GM12878 (cell line): ENCODE results near the gene DIP2C. TPM values are rescaled to one million over a fixed set of nuclear protein-coding genes. Genes with fewer than 3 reads are reported as not detected.

Experiments
- ATAC-seq: fragments of 200-7000 bp; cut with Tn5 transposase; 3 replicates; pipeline ENCODE4 v1.9.1; 2020; ENCODE audit warnings: mild to moderate bottlenecking, moderate library complexity
- BruUV-seq: library from RNA; stranded (reverse); fragments of 400-500 nt; replicated peaks from 2 replicates; lab custom pipeline; 2021; lab: Mats Ljungman, UMichigan
- CTCF ChIA-PET: fragments of 300-600 bp; sonication (Branson Sonifier 250); formaldehyde crosslinking; extraction: SDS; loops from one replicate; lab custom pipeline; 2021; ENCODE audit warnings: inconsistent platforms; lab: Yijun Ruan, JAX
- POLR2A ChIA-PET: fragments of 350-600 bp; formaldehyde crosslinking; extraction: SDS; loops from one replicate; lab custom pipeline; 2021; ENCODE audit warnings: inconsistent platforms; lab: Charles Lee
- RAD21 ChIA-PET: fragments of 300-600 bp; sonication (Branson Sonifier 250); formaldehyde crosslinking; loops from one replicate; lab custom pipeline; 2023; ENCODE audit warnings: antibody characterized with exemption; ENCODE audit not compliant: unreplicated experiment; lab: Charles Lee
- SMC1A ChIA-PET: fragments of 300-600 bp; sonication (Branson Sonifier 250); formaldehyde crosslinking; loops from one replicate; lab custom pipeline; 2023; ENCODE audit not compliant: unreplicated experiment, uncharacterized antibody; lab: Charles Lee
- DNase-seq: peaks from one replicate; pipeline ENCODE4 v3.0.0-alpha.2; 2011; ENCODE audit warnings: low read depth, low spot score
- FAIRE-seq: peaks from 3 replicates; lab custom pipeline; 2011; peaks lifted over from hg19 to GRCh38; lab: Jason Lieb, UNC
- H2AFZ ChIP-seq: 2 replicates; pipeline ENCODE4 v1.6.0; 2011; ENCODE audit warnings: low read depth, low read length, control low read depth; ENCODE audit not compliant: control insufficient read depth
- H3K27ac ChIP-seq: 2 replicates; pipeline ENCODE4 v1.5.1; 2011; ENCODE audit warnings: control low read depth; ENCODE audit not compliant: control insufficient read depth, insufficient read depth
- H3K27me3 ChIP-seq, 2 experiments: replicated peaks in 1 of 2; 2 replicates each; pipeline versions ENCODE4 v1.6.0 to v1.6.1; 2011; ENCODE audit warnings: low read length in 1 of 2; ENCODE audit not compliant: control insufficient read depth in 2 of 2, insufficient read depth in 2 of 2
- H3K36me3 ChIP-seq, 2 experiments: 2 replicates each; pipeline ENCODE4 v1.5.1; 2011; ENCODE audit warnings: low read length in 1 of 2; ENCODE audit not compliant: control insufficient read depth in 2 of 2, insufficient read depth in 2 of 2
- H3K4me1 ChIP-seq: 2 replicates; pipeline ENCODE4 v1.6.1; 2011; ENCODE audit warnings: mild to moderate bottlenecking, low read length, moderate library complexity, mixed read lengths; ENCODE audit not compliant: control insufficient read depth, insufficient read depth
- H3K4me2 ChIP-seq: 2 replicates; pipeline ENCODE4 v1.6.0; 2011; ENCODE audit warnings: control low read depth; ENCODE audit not compliant: control insufficient read depth, insufficient read depth
- H3K4me3 ChIP-seq: fragments of 200-600 bp; sonication (generic); 2 replicates; pipeline ENCODE4 v1.5.1; 2016
- H3K79me2 ChIP-seq: 2 replicates; pipeline ENCODE4 v1.6.0; 2011; ENCODE audit warnings: low read length; ENCODE audit not compliant: control insufficient read depth, insufficient read depth
- H3K9ac ChIP-seq: 2 replicates; pipeline ENCODE4 v1.8.0; 2011; ENCODE audit warnings: low read length, control low read depth, mixed read lengths; ENCODE audit not compliant: control insufficient read depth, insufficient read depth
- H3K9me3 ChIP-seq: replicated peaks from 3 replicates; pipeline ENCODE4 v1.5.1; 2011; ENCODE audit warnings: mild to moderate bottlenecking, low read length; ENCODE audit not compliant: control insufficient read depth, insufficient read depth
- H4K20me1 ChIP-seq: 2 replicates; pipeline ENCODE4 v1.6.0; 2011; ENCODE audit not compliant: control insufficient read depth, insufficient read depth
- BCL11A ChIP-seq: IDR thresholded peaks from 2 replicates; pipeline ENCODE4 v1.6.1; 2011; ENCODE audit warnings: low read depth, low read length
- RELB ChIP-seq: fragments of 450-650 bp; IDR thresholded peaks from 2 replicates; pipeline ENCODE4 v1.6.1; 2017; ENCODE audit warnings: low read depth, mild to moderate bottlenecking, moderate library complexity
- TAF1 ChIP-seq: IDR thresholded peaks from 2 replicates; pipeline ENCODE4 v1.6.1; 2011; ENCODE audit warnings: mild to moderate bottlenecking, low read depth, low read length, borderline replicate concordance
- ZBTB4 ChIP-seq: fragments of 450-650 bp; formaldehyde crosslinking; IDR thresholded peaks from 2 replicates; pipeline ENCODE4 v1.4.0; 2022; ENCODE audit warnings: mild to moderate bottlenecking, moderate library complexity
- WGBS: methylation state at CpG from one replicate; pipeline ENCODE4 v1.1.6; 2016; ENCODE audit warnings: low lambda C conversion rate; ENCODE audit not compliant: insufficient replicate concordance, insufficient coverage; ENCODE audit errors: missing lambda C conversion rate; 5-methylcytosine and 5-hydroxymethylcytosine counted together
- in situ Hi-C: fragments of 300-500 bp; cut with MboI; formaldehyde crosslinking; loops from 9 replicates; pipeline ENCODE4 v1.14.3; 2018; ENCODE audit warnings: mixed read lengths
- intact Hi-C: fragments of 100-400 bp; cut with micrococcal nuclease; formaldehyde crosslinking; loops from one replicate; pipeline ENCODE4 v1.14.2; 2022; ENCODE audit not compliant: unreplicated experiment
- polyA plus RNA-seq, 11 experiments: library from polyadenylated mRNA; depleted of rRNA in 4 of 11; unstranded in 6 of 11; stranded (reverse) in 5 of 11; fragments of >200 nt; fragmentation: Nextera tagmentation in 4 of 11; fragmentation: Illumina TruSeq in 1 of 11; extraction: Ambion mirVana in 4 of 11; extraction: Trizol in 1 of 11; gene quantifications; 1 replicate in 1 of 11; 2 replicates in 10 of 11; pipeline versions ENCODE4 v1.2.1 to v1.2.3, GENCODE V29; 2011 to 2016; ENCODE audit warnings: inconsistent platforms in 2 of 11, missing spikeins in 2 of 11, low read depth in 1 of 11
- total RNA-seq, 4 experiments: library from RNA; depleted of rRNA in 3 of 4; stranded (reverse); fragments of >200 nt in 3 of 4; fragmentation: Illumina TruSeq in 1 of 4; extraction: Trizol in 1 of 4; gene quantifications; 2 replicates each; pipeline versions ENCODE4 v1.2.1 to v1.2.3, GENCODE V29; 2013 to 2021

Gene DIP2C
- total and polyA plus RNA-seq, 10 of the 15 experiments (the other 5 are each of a cell fraction or from before 2014, with no cell fraction given), result 0.01 to 0.10 (median 0.06) TPM

- DNase-seq (no peak), ATAC-seq (no peak), FAIRE-seq (no peak)
- H3K9ac ChIP-seq, result no peak overlapping the region
- H3K36me3 ChIP-seq, result no peaks in the 10 kb centered on the region
- POLR2A ChIA-PET, result no interaction called here
- intact Hi-C loops (no loop called here), in situ Hi-C loops (no loop called here)
- H3K79me2 ChIP-seq, result no peaks in the 10 kb centered on the region
- H3K9me3 ChIP-seq, result no peaks in the 10 kb centered on the region
- no peaks in the 10 kb centered on the region for H4K20me1 ChIP-seq
- SMC1A ChIA-PET, result interaction anchor here (1.2 kb wide), 1 partner anchor 25 kb away, joined by 3 read pairs; no protein-coding TSS in a partner anchor
- H2AFZ ChIP-seq, result no peak overlapping the region
- no peak overlapping the region for H3K4me3 ChIP-seq
- 49% methylated on average over 9 of the region's 9 CpGs for WGBS
- H3K27me3 ChIP-seq, result 0 out of 4 replicates have a peak, but pooled peaks cover 0 to 2% of the 10 kb centered on the region in 2 experiments
- H3K27ac ChIP-seq, result no peak overlapping the region
- H3K4me2 ChIP-seq, result no peak overlapping the region
- no peak for TF ChIP-seq TAF1
- TF ChIP-seq RELB, result no peak
- TF ChIP-seq BCL11A, result no peak
- TF ChIP-seq ZBTB4, result no peak
- BruUV-seq, result no TSS peak
- RAD21 ChIA-PET, result no interaction called here
- CTCF ChIA-PET, result no interaction called here
- no peaks in the 10 kb centered on the region for H3K4me1 ChIP-seq
Measured at GRCh38 chr10:427761-428519, 261.5 kb downstream of the DIP2C start.
